Measurements from ENCODE around the gene CACNA1C. TPM values are rescaled to one million over a fixed set of nuclear protein-coding genes. Genes with fewer than 3 reads are reported as not detected.

The CACNA1C gene
- polyA plus RNA-seq, 1 of the 3 experiments (the other 2 are of a cell fraction): 1.5 TPM

DNA sequence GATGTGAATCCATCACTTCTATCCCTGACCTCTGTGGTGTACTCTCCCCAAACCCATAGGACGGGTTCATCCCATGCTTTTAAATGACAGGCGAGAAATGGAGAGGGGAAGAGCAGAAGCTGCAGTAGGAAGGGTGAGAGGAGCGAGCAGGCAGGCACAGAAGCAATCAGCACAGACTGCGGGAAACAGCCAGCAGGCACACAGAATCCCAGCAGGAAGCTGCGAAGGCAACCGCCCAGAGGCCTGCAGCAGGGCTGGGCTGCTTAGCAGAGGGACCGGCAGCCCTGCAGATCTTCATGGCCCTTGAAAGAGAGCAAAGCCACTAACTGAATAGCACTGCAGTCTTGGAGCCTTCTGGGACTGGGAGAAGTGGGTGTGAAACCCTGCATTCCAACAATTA is 455.0 kb downstream of the CACNA1C start:
- 65% methylated on average over 7 of the region's 7 CpGs for whole genome bisulfite sequencing (ENCODE audit: low lambda C conversion rate)
- Histone ChIP-seq H3K79me2 (ENCODE audit: insufficient read depth) (no peaks in the 10 kb centered on the region), H3F3A (replicated peaks; ENCODE audit: insufficient read depth) (no peaks in the 10 kb centered on the region), H3K4me2 (no peak overlapping the region), H3K9me2 (no peaks in the 10 kb centered on the region), H3K27me3 (ENCODE audit: insufficient read depth) (no peaks in the 10 kb centered on the region), H3K9ac (no peak overlapping the region), H3K27ac (ENCODE audit: low read depth in 2 of 2, low read length in 1 of 2) (no peak overlapping the region), H3K4me3 (ENCODE audit: low read depth in 2 of 2, low read length in 1 of 2) (no peak overlapping the region), H3K4me1 (ENCODE audit: control insufficient read depth in 1 of 2, insufficient read depth in 2 of 2, low read depth in 1 of 2, low read length in 1 of 2) (peaks cover 0 to 9% of the 10 kb centered on the region in 2 experiments; a peak in 1 of 4 replicates), H4K20me1 (ENCODE audit: insufficient read depth) (no peaks in the 10 kb centered on the region), H3K36me3 (replicated peaks in 1 of 2; ENCODE audit: control insufficient read depth in 1 of 2, insufficient read depth in 2 of 2, low read length in 1 of 2) (no peaks in the 10 kb centered on the region), H2AFZ (ENCODE audit: low read depth) (no peak overlapping the region), H3K9me3 (no peaks in the 10 kb centered on the region)
- TF ChIP-seq CTCF (IDR thresholded peaks at IDR 0.05): no peak
- TF ChIP-seq SIN3A (IDR thresholded peaks at IDR 0.05; ENCODE audit: borderline replicate concordance, low read depth, low read length): no peak
- ChIA-PET CTCF (interaction anchor here (0.6 kb wide), 1 partner anchor 856 kb away, joined by 3 read pairs; no protein-coding TSS in a partner anchor), POLR2A (no interaction called here)
- no peak for DNase-seq

DNA sequence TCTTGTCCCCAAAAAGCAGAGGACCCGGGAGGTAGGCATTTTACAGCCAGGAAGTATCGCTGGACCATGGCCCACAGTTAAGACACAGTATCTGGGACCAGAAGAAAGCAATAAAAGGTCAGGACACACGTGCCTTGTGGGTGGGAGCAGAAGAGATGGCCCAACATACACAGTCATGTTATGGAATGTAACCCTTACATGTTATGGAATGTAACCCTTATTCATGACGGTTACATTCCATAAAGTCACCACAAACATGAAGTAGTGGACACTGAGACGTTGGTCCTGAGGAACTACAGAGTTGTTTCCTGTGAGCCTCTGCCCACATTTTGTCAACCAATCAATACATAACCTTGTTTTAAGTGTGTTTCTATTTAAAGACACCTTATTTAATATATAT is 456.4 kb downstream of the CACNA1C start:
- Histone ChIP-seq H3K4me2 (no peak overlapping the region), H3K27ac (ENCODE audit: low read depth in 2 of 2, low read length in 1 of 2) (no peak overlapping the region), H3K4me3 (ENCODE audit: low read depth in 2 of 2, low read length in 1 of 2) (no peak overlapping the region), H3K9ac (no peak overlapping the region), H3F3A (replicated peaks; ENCODE audit: insufficient read depth) (no peaks in the 10 kb centered on the region), H3K9me3 (no peaks in the 10 kb centered on the region), H3K79me2 (ENCODE audit: insufficient read depth) (no peaks in the 10 kb centered on the region), H3K9me2 (no peaks in the 10 kb centered on the region), H3K4me1 (ENCODE audit: control insufficient read depth in 1 of 2, insufficient read depth in 2 of 2, low read depth in 1 of 2, low read length in 1 of 2) (peaks cover 0 to 9% of the 10 kb centered on the region in 2 experiments; a peak in 1 of 4 replicates), H3K27me3 (ENCODE audit: insufficient read depth) (no peaks in the 10 kb centered on the region), H3K36me3 (replicated peaks in 1 of 2; ENCODE audit: control insufficient read depth in 1 of 2, insufficient read depth in 2 of 2, low read length in 1 of 2) (no peaks in the 10 kb centered on the region), H2AFZ (ENCODE audit: low read depth) (no peak overlapping the region), H4K20me1 (ENCODE audit: insufficient read depth) (no peaks in the 10 kb centered on the region)
- no peak for DNase-seq
- WGBS (ENCODE audit: low lambda C conversion rate): 52% methylated on average over 5 of the region's 5 CpGs
- POLR2A ChIA-PET: no interaction called here
- TF ChIP-seq TAF1 (IDR thresholded peaks at IDR 0.05; ENCODE audit: borderline replicate concordance, low read depth, low read length) (no peak), FOXJ3 (CRISPR knock-in tag; IDR thresholded peaks at IDR 0.05) (no peak)
- CTCF ChIA-PET: no interaction called here

DNA sequence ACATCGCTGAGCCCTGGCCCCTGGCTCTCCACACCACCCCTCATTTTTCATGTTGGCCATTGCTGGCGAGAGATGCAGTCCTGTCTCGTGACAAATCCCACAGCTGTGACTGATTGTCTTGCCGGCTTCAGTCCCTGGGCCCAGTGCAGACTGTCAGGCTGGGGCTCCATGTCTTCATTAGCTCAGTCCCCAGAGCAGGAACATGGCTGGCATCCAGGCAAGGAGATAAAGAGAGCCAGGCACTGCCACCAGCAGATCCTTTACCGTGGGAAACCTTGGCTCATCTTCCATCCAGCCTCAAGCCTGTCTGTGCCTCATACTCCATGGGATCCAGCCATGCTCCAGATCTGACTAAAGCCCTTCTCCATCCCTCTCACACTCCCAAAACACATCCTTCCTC is 457.3 kb downstream of the CACNA1C start:
- H3F3A ChIP-seq (replicated peaks; ENCODE audit: insufficient read depth): no peaks in the 10 kb centered on the region
- H4K20me1 ChIP-seq (ENCODE audit: insufficient read depth): no peaks in the 10 kb centered on the region
- TF ChIP-seq RCOR1 (IDR thresholded peaks at IDR 0.05; ENCODE audit: low read length): no peak
- no peak for TF ChIP-seq JUND (IDR thresholded peaks at IDR 0.05)
- TF ChIP-seq EP300 (IDR thresholded peaks at IDR 0.05; ENCODE audit: borderline replicate concordance in 1 of 2, low read depth in 1 of 2, low read length in 1 of 2): no peak
- TF ChIP-seq TEAD4 (IDR thresholded peaks at IDR 0.05; ENCODE audit: borderline replicate concordance, insufficient read depth): no peak
- no peak for TF ChIP-seq RXRA (IDR thresholded peaks at IDR 0.05; ENCODE audit: borderline replicate concordance, low read depth)
- TF ChIP-seq SIN3A (IDR thresholded peaks at IDR 0.05; ENCODE audit: borderline replicate concordance, low read depth, low read length): no peak
- TF ChIP-seq, protein P1, sequence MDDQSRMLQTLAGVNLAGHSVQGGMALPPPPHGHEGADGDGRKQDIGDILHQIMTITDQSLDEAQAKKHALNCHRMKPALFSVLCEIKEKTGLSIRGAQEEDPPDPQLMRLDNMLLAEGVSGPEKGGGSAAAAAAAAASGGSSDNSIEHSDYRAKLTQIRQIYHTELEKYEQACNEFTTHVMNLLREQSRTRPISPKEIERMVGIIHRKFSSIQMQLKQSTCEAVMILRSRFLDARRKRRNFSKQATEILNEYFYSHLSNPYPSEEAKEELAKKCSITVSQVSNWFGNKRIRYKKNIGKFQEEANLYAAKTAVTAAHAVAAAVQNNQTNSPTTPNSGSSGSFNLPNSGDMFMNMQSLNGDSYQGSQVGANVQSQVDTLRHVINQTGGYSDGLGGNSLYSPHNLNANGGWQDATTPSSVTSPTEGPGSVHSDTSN (IDR thresholded peaks at IDR 0.05): no peak
- H3K9me2 ChIP-seq: no peaks in the 10 kb centered on the region
- H3K4me3 ChIP-seq (ENCODE audit: low read depth in 2 of 2, low read length in 1 of 2): no peak overlapping the region
- H3K4me2 ChIP-seq: no peak overlapping the region
- CTCF ChIA-PET: interaction anchor here (1.5 kb wide), 1 partner anchor 16 kb away, joined by 3 read pairs; no protein-coding TSS in a partner anchor
- no peak overlapping the region; a peak in 1 of 4 replicates for H3K27ac ChIP-seq (ENCODE audit: low read depth in 2 of 2, low read length in 1 of 2)
- H3K79me2 ChIP-seq (ENCODE audit: insufficient read depth): no peaks in the 10 kb centered on the region
- DNase-seq: no peak
- H3K9ac ChIP-seq: no peak overlapping the region
- no peaks in the 10 kb centered on the region for H3K9me3 ChIP-seq
- no peaks in the 10 kb centered on the region for H3K36me3 ChIP-seq (replicated peaks in 1 of 2; ENCODE audit: control insufficient read depth in 1 of 2, insufficient read depth in 2 of 2, low read length in 1 of 2)
- no peak overlapping the region for H2AFZ ChIP-seq (ENCODE audit: low read depth)
- 22% methylated on average over 4 of the region's 5 CpGs for WGBS (ENCODE audit: low lambda C conversion rate)
- POLR2A ChIA-PET: no interaction called here
- no peaks in the 10 kb centered on the region for H3K27me3 ChIP-seq (ENCODE audit: insufficient read depth)
- H3K4me1 ChIP-seq (ENCODE audit: control insufficient read depth in 1 of 2, insufficient read depth in 2 of 2, low read depth in 1 of 2, low read length in 1 of 2): peaks cover 0 to 9% of the 10 kb centered on the region in 2 experiments; a peak in 1 of 4 replicates
